ENCODE results near the gene CABP4.
"Not testable (repeated sequence)": the region's sequence is repeated elsewhere in the genome, so short reads cannot be mapped to it uniquely, and the experiment has no call there.

- not testable (repeated sequence) for TF ChIP-seq POLR2A (IDR thresholded peaks at IDR 0.05; ENCODE audit: borderline replicate concordance, extremely low read depth, insufficient read depth, insufficient read length); RAD21 (IDR thresholded peaks at IDR 0.05; ENCODE audit: low read depth); ZFX (IDR thresholded peaks at IDR 0.05); EZH2 (IDR thresholded peaks at IDR 0.05); ZNF274 (IDR thresholded peaks at IDR 0.05; ENCODE audit: low read depth, low read length); TCF7L2 (IDR thresholded peaks at IDR 0.05; ENCODE audit: borderline replicate concordance, extremely low read depth, insufficient read depth, insufficient read length); MAX (IDR thresholded peaks at IDR 0.05); POLR2AphosphoS5 (IDR thresholded peaks at IDR 0.05; ENCODE audit: low read depth, low read length); SIN3A (IDR thresholded peaks at IDR 0.05; ENCODE audit: low read depth); FOSL1 (IDR thresholded peaks at IDR 0.05; ENCODE audit: low read depth); ELF1 (IDR thresholded peaks at IDR 0.05; ENCODE audit: borderline replicate concordance, low read depth); EZH2phosphoT487 (IDR thresholded peaks at IDR 0.05; ENCODE audit: borderline replicate concordance)
- TF ChIP-seq, protein P1, sequence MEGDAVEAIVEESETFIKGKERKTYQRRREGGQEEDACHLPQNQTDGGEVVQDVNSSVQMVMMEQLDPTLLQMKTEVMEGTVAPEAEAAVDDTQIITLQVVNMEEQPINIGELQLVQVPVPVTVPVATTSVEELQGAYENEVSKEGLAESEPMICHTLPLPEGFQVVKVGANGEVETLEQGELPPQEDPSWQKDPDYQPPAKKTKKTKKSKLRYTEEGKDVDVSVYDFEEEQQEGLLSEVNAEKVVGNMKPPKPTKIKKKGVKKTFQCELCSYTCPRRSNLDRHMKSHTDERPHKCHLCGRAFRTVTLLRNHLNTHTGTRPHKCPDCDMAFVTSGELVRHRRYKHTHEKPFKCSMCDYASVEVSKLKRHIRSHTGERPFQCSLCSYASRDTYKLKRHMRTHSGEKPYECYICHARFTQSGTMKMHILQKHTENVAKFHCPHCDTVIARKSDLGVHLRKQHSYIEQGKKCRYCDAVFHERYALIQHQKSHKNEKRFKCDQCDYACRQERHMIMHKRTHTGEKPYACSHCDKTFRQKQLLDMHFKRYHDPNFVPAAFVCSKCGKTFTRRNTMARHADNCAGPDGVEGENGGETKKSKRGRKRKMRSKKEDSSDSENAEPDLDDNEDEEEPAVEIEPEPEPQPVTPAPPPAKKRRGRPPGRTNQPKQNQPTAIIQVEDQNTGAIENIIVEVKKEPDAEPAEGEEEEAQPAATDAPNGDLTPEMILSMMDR (IDR thresholded peaks at IDR 0.05 in 2 of 3, conservative IDR thresholded peaks at IDR 0.05 in 1 of 3; ENCODE audit: borderline replicate concordance in 1 of 3, insufficient read depth in 1 of 3, low read depth in 2 of 3, low read length in 2 of 3), result not testable (repeated sequence)
- TF ChIP-seq, protein P2, sequence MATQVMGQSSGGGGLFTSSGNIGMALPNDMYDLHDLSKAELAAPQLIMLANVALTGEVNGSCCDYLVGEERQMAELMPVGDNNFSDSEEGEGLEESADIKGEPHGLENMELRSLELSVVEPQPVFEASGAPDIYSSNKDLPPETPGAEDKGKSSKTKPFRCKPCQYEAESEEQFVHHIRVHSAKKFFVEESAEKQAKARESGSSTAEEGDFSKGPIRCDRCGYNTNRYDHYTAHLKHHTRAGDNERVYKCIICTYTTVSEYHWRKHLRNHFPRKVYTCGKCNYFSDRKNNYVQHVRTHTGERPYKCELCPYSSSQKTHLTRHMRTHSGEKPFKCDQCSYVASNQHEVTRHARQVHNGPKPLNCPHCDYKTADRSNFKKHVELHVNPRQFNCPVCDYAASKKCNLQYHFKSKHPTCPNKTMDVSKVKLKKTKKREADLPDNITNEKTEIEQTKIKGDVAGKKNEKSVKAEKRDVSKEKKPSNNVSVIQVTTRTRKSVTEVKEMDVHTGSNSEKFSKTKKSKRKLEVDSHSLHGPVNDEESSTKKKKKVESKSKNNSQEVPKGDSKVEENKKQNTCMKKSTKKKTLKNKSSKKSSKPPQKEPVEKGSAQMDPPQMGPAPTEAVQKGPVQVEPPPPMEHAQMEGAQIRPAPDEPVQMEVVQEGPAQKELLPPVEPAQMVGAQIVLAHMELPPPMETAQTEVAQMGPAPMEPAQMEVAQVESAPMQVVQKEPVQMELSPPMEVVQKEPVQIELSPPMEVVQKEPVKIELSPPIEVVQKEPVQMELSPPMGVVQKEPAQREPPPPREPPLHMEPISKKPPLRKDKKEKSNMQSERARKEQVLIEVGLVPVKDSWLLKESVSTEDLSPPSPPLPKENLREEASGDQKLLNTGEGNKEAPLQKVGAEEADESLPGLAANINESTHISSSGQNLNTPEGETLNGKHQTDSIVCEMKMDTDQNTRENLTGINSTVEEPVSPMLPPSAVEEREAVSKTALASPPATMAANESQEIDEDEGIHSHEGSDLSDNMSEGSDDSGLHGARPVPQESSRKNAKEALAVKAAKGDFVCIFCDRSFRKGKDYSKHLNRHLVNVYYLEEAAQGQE (IDR thresholded peaks at IDR 0.05; ENCODE audit: low read depth), result not testable (repeated sequence)
Observed at GRCh38 chr11:67485873-67486361, 30.8 kb downstream of the CABP4 start.

Data from HCT116 (cell line).